ENCODE data around the gene MPL. TPM values are rescaled to one million over a fixed set of nuclear protein-coding genes. Genes with fewer than 3 reads are reported as not detected.

Gene MPL
- polyA plus RNA-seq, 1 donor (not counting 4 experiments of a cell fraction or from before 2014, with no cell fraction given): not detected

DNA sequence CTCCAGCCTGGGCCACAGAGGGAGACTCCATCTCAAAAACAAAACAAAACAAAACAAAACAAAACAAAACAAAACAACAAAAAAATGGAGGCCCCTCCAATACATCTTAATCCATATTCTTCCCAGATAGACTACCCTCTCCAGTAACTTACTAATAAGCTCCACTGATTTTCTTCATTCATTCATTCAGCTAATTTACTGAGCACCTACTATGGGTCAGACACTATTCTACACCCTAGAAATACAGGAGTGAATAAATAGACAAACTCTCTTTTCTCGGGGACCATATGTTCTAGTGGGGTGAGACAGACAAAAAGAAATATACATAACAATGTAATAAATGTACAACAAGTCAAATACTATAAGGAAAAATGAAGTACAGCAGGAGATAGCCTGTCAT, 13.4 kb downstream of the MPL start:
- Histone ChIP-seq H3K27me3 (ENCODE audit: control insufficient read depth, extremely low read depth, insufficient read depth, low read length) (no peaks in the 10 kb centered on the region), H3K4me2 (ENCODE audit: control insufficient read depth, extremely low read depth, insufficient read depth, low read depth, low read length) (no peak overlapping the region), H3K27ac (ENCODE audit: control insufficient read depth, insufficient read depth, low read length) (no peak overlapping the region), H3K79me2 (ENCODE audit: control insufficient read depth, insufficient read depth, low read length) (no peaks in the 10 kb centered on the region), H3K4me3 (ENCODE audit: control insufficient read depth in 2 of 3, extremely low read depth in 1 of 3, insufficient read depth in 2 of 3, low read depth in 1 of 3, low read length in 3 of 3) (no peak overlapping the region), H3K9ac (ENCODE audit: control insufficient read depth, extremely low read depth, insufficient read depth, low read length) (no peak overlapping the region), H3K9me3 (ENCODE audit: control insufficient read depth, low read depth, low read length) (no peaks in the 10 kb centered on the region), H3K4me1 (ENCODE audit: control insufficient read depth, extremely low read depth, insufficient read depth, low read length) (peaks cover 16% of the 10 kb centered on the region), H2AFZ (ENCODE audit: control insufficient read depth, low read length) (no peak overlapping the region), H3K9me1 (ENCODE audit: control insufficient read depth, extremely low read depth, insufficient read depth, low read length) (no peaks in the 10 kb centered on the region), H4K20me1 (ENCODE audit: control insufficient read depth, extremely low read depth, insufficient read depth, low read length) (no peaks in the 10 kb centered on the region), H3K36me3 (ENCODE audit: control insufficient read depth in 2 of 2, extremely low read depth in 1 of 2, insufficient read depth in 2 of 2, low read length in 2 of 2) (no peaks in the 10 kb centered on the region)
- TF ChIP-seq CTCF (optimal IDR thresholded peaks at IDR 0.05 in 1 of 3, IDR thresholded peaks at IDR 0.05 in 1 of 3, conservative IDR thresholded peaks at IDR 0.05 in 1 of 3; ENCODE audit: extremely low read depth in 1 of 3, insufficient read depth in 2 of 3, low read length in 3 of 3): no peak
- no peak for TF ChIP-seq EZH2 (IDR thresholded peaks at IDR 0.05; ENCODE audit: low read length)
- dilution Hi-C loops (cut with MboI; ENCODE audit: extremely low pct_ligation_motif_present, low sequenced_read_pairs): no loop called here
- DNase-seq (ENCODE audit: low read depth, low spot score) (no peak), FAIRE-seq (no peak)

GRCh38 chr1:43351421-43352350, 14.1 kb downstream of the MPL start:
- H3K9ac ChIP-seq (ENCODE audit: control insufficient read depth, extremely low read depth, insufficient read depth, low read length): no peak overlapping the region
- no peaks in the 10 kb centered on the region for H3K27me3 ChIP-seq (ENCODE audit: control insufficient read depth, extremely low read depth, insufficient read depth, low read length)
- H3K79me2 ChIP-seq (ENCODE audit: control insufficient read depth, insufficient read depth, low read length): no peaks in the 10 kb centered on the region
- no peaks in the 10 kb centered on the region for H3K36me3 ChIP-seq (ENCODE audit: control insufficient read depth in 2 of 2, extremely low read depth in 1 of 2, insufficient read depth in 2 of 2, low read length in 2 of 2)
- no peak overlapping the region for H2AFZ ChIP-seq (ENCODE audit: control insufficient read depth, low read length)
- H3K27ac ChIP-seq (ENCODE audit: control insufficient read depth, insufficient read depth, low read length): no peak overlapping the region
- no peak overlapping the region for H3K4me2 ChIP-seq (ENCODE audit: control insufficient read depth, extremely low read depth, insufficient read depth, low read depth, low read length)
- H3K9me3 ChIP-seq (ENCODE audit: control insufficient read depth, low read depth, low read length): no peaks in the 10 kb centered on the region
- dilution Hi-C loops (cut with MboI; ENCODE audit: extremely low pct_ligation_motif_present, low sequenced_read_pairs): no loop called here
- no peak for TF ChIP-seq EZH2 (IDR thresholded peaks at IDR 0.05; ENCODE audit: low read length)
- TF ChIP-seq CTCF (optimal IDR thresholded peaks at IDR 0.05 in 1 of 3, IDR thresholded peaks at IDR 0.05 in 1 of 3, conservative IDR thresholded peaks at IDR 0.05 in 1 of 3; ENCODE audit: extremely low read depth in 1 of 3, insufficient read depth in 2 of 3, low read length in 3 of 3): no peak
- FAIRE-seq (no peak), DNase-seq (ENCODE audit: low read depth, low spot score) (no peak)
- no peaks in the 10 kb centered on the region for H4K20me1 ChIP-seq (ENCODE audit: control insufficient read depth, extremely low read depth, insufficient read depth, low read length)
- no peaks in the 10 kb centered on the region for H3K9me1 ChIP-seq (ENCODE audit: control insufficient read depth, extremely low read depth, insufficient read depth, low read length)
- H3K4me3 ChIP-seq (ENCODE audit: control insufficient read depth in 2 of 3, extremely low read depth in 1 of 3, insufficient read depth in 2 of 3, low read depth in 1 of 3, low read length in 3 of 3): no peak overlapping the region
- peaks cover 16% of the 10 kb centered on the region for H3K4me1 ChIP-seq (ENCODE audit: control insufficient read depth, extremely low read depth, insufficient read depth, low read length)

Measured in keratinocyte (primary cell).